HepG2 (cell line): Measurements from ENCODE around the gene OTOGL. TPM values are rescaled to one million over a fixed set of nuclear protein-coding genes. Genes with fewer than 3 reads are reported as not detected.
"Not testable (repeated sequence)": the region's sequence is repeated elsewhere in the genome, so short reads cannot be mapped to it uniquely, and the experiment has no call there.

Experiments used
- ATAC-seq: fragments of 200-7000 bp; cut with Tn5 transposase; 3 replicates; pipeline ENCODE4 v1.9.1; 2020; ENCODE audit warnings: mild to moderate bottlenecking, moderate library complexity
- BruUV-seq: library from RNA; stranded (reverse); fragments of 400-500 nt; replicated peaks from 2 replicates; lab custom pipeline; 2021; lab: Mats Ljungman, UMichigan
- CTCF ChIA-PET: fragments of 300-600 bp; formaldehyde crosslinking; extraction: SDS; loops from one replicate; lab custom pipeline; 2021; ENCODE audit warnings: low total read pairs, inconsistent platforms, low intra/inter-chr PET ratio; lab: Yijun Ruan, JAX
- POLR2A ChIA-PET: fragments of 350-600 bp; sonication (Branson Sonifier 250); formaldehyde crosslinking; loops from one replicate; lab custom pipeline; 2020; ENCODE audit warnings: antibody characterized with exemption, inconsistent platforms; lab: Yijun Ruan, JAX
- DNase-seq: peaks from one replicate; pipeline ENCODE4 v3.0.0-alpha.2; 2015; ENCODE audit warnings: low spot score
- FAIRE-seq: peaks from 3 replicates; lab custom pipeline; 2011; peaks lifted over from hg19 to GRCh38; lab: Jason Lieb, UNC
- H2AFZ ChIP-seq: one replicate; pipeline ENCODE4 v1.6.1; 2011; ENCODE audit warnings: low read length, inconsistent platforms
- H3K27ac ChIP-seq: fragments of 300-600 bp; 3 replicates; pipeline ENCODE4 v1.8.0; 2011; ENCODE audit warnings: mixed run types, mild to moderate bottlenecking, mixed read lengths, low read length, inconsistent platforms; ENCODE audit not compliant: insufficient read depth; ENCODE audit errors: extremely low read length
- H3K27me3 ChIP-seq, 2 experiments: fragments of 200-600 bp in 1 of 2; 2 replicates in 1 of 2; 3 replicates in 1 of 2; pipeline versions ENCODE4 v1.6.0 to v1.8.0; 2011; ENCODE audit warnings: low read length in 2 of 2, mild to moderate bottlenecking in 2 of 2, moderate library complexity in 2 of 2, inconsistent platforms in 1 of 2; ENCODE audit not compliant: insufficient read depth in 2 of 2, control insufficient read depth in 1 of 2
- H3K36me3 ChIP-seq, 2 experiments: fragments of 200-600 bp in 1 of 2; replicated peaks in 1 of 2; 2 replicates in 1 of 2; 3 replicates in 1 of 2; pipeline versions ENCODE4 v1.5.1 to v1.8.0; 2011; ENCODE audit warnings: low read length in 2 of 2, inconsistent platforms in 1 of 2; ENCODE audit not compliant: insufficient read depth in 2 of 2, control insufficient read depth in 1 of 2
- H3K4me1 ChIP-seq: 2 replicates; pipeline ENCODE4 v1.5.1; 2012; ENCODE audit warnings: low read length, inconsistent platforms; ENCODE audit not compliant: insufficient read depth
- H3K4me2 ChIP-seq: 2 replicates; pipeline ENCODE4 v1.6.0; 2011; ENCODE audit warnings: low read depth, low read length, inconsistent platforms
- H3K4me3 ChIP-seq, 3 experiments: fragments of 200-600 bp in 1 of 3; sonication (generic), shearing (Covaris generic) in 1 of 3; replicated peaks in 1 of 3; 2 replicates each; pipeline ENCODE4 v1.5.1; 2011 to 2016; ENCODE audit warnings: low read length in 3 of 3, inconsistent platforms in 2 of 3, low read depth in 2 of 3, mild to moderate bottlenecking in 2 of 3, control low read depth in 1 of 3, mixed read lengths in 1 of 3; ENCODE audit not compliant: insufficient read depth in 1 of 3
- H3K79me2 ChIP-seq: one replicate; pipeline ENCODE4 v1.6.1; 2011; ENCODE audit warnings: low read length, inconsistent platforms; ENCODE audit not compliant: insufficient read depth
- H3K9ac ChIP-seq: 2 replicates; pipeline ENCODE4 v1.6.0; 2011; ENCODE audit warnings: mild to moderate bottlenecking, low read depth, low read length, inconsistent platforms; ENCODE audit not compliant: insufficient read depth
- H3K9me3 ChIP-seq: 2 replicates; pipeline ENCODE4 v1.5.1; 2012; ENCODE audit warnings: mild to moderate bottlenecking, low read length
- H4K20me1 ChIP-seq: 2 replicates; pipeline ENCODE4 v1.6.0; 2011; ENCODE audit warnings: inconsistent platforms, mild to moderate bottlenecking, low read length, moderate library complexity; ENCODE audit not compliant: insufficient read depth
- ZMYM3 ChIP-seq: sonication (generic); formaldehyde crosslinking; IDR thresholded peaks from 2 replicates; pipeline ENCODE4 v1.5.1; 2020; ENCODE audit warnings: mild to moderate bottlenecking, missing genetic modification reagents
- ZNF460 ChIP-seq: sonication (generic); formaldehyde crosslinking; IDR thresholded peaks from 2 replicates; pipeline ENCODE4 v1.5.1; 2020; ENCODE audit warnings: missing genetic modification reagents, mild to moderate bottlenecking, borderline replicate concordance
- WGBS: methylation state at CpG from one replicate; pipeline ENCODE4 v1.1.6; 2017; ENCODE audit warnings: low lambda C conversion rate; 5-methylcytosine and 5-hydroxymethylcytosine counted together
- in situ Hi-C: cut with HindIII; loops from 2 replicates; pipeline ENCODE4 v1.10.0; 2017; ENCODE audit warnings: low pct_unique_long_range_greater_than_20kb; ENCODE audit not compliant: extremely low pct_ligation_motif_present
- intact Hi-C: fragments of 100-400 bp; cut with micrococcal nuclease; formaldehyde crosslinking; loops from one replicate; pipeline ENCODE4 v1.10.0; 2022; ENCODE audit not compliant: unreplicated experiment
- polyA plus RNA-seq, 8 experiments: library from polyadenylated mRNA; depleted of rRNA in 3 of 8; stranded (reverse) in 7 of 8; unstranded in 1 of 8; fragments of >200 nt; fragmentation: Illumina TruSeq in 4 of 8; extraction: Trizol in 4 of 8; gene quantifications; 2 replicates each; pipeline versions ENCODE4 v1.2.1 to v1.2.3, GENCODE V29; 2011 to 2016; ENCODE audit warnings: low read depth in 4 of 8, missing spikeins in 1 of 8, mixed read lengths in 1 of 8; ENCODE audit not compliant: insufficient read depth in 1 of 8
- total RNA-seq, 5 experiments: library from RNA; depleted of rRNA; stranded (reverse); fragments of >200 nt; fragmentation: Illumina TruSeq; extraction: Trizol; gene quantifications; 2 replicates each; pipeline ENCODE4 v1.2.3, GENCODE V29; 2016; ENCODE audit warnings: low read depth in 1 of 5
- TF ChIP-seq, protein P1 (sequence below): sonication (generic); formaldehyde crosslinking; IDR thresholded peaks from 2 replicates; pipeline ENCODE4 v1.4.0; 2020; ENCODE audit warnings: missing genetic modification reagents, mild to moderate bottlenecking, borderline replicate concordance
- TF ChIP-seq, protein P2 (sequence below): sonication (generic); formaldehyde crosslinking; IDR thresholded peaks from 2 replicates; pipeline ENCODE4 v1.5.1; 2020; ENCODE audit warnings: mild to moderate bottlenecking, moderate library complexity, missing genetic modification reagents
- TF ChIP-seq, protein P3 (sequence below): sonication (generic); formaldehyde crosslinking; IDR thresholded peaks from 2 replicates; pipeline ENCODE4 v1.4.0; 2020; ENCODE audit warnings: low read depth, missing genetic modification reagents
- TF ChIP-seq, protein P4 (sequence below), 2 experiments: sonication (generic) in 1 of 2; formaldehyde crosslinking in 1 of 2; IDR thresholded peaks; 2 replicates each; pipeline versions ENCODE4 v1.4.0 to v1.6.1; 2016 to 2020; ENCODE audit warnings: borderline replicate concordance in 1 of 2, low read depth in 1 of 2, mild to moderate bottlenecking in 1 of 2, missing genetic modification reagents in 1 of 2

The OTOGL gene
- total and polyA plus RNA-seq, 2 of the 13 experiments (the other 11 are each of a cell fraction or from before 2014, with no cell fraction given) = not detected

DNA sequence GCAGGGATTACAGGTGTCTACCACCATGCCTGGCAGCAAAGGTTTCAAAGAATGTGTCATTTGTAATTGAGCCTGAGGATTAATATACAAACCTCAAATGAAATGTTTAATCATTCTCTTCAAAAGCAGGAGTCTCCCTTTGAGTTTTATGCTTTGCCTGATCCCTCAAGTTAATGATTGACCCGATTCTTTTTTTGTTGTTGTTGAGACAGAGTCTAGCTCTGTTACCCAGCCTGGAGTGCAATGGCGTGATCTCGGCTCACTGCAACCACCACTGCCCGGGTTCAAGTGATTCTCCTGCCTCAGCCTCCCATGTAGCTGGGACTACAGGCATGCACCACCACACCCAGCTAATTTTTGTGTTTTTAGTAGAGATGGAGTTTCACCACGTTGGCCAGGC, 119.6 kb downstream of the OTOGL start:
- H2AFZ ChIP-seq = peak overlapping the region; percentile 19
- H3K4me2 ChIP-seq = peak overlapping the region; percentile 53

More for the DNA sequence above, 119.6 kb downstream of the OTOGL start:
- H3K36me3 ChIP-seq, H3K4me3 ChIP-seq, in situ Hi-C loops, H3K9ac ChIP-seq, POLR2A ChIA-PET, intact Hi-C loops, H4K20me1 ChIP-seq, H3K27me3 ChIP-seq, H3K9me3 ChIP-seq, H3K27ac ChIP-seq, BruUV-seq, H3K79me2 ChIP-seq, FAIRE-seq: not testable (repeated sequence)
- TF ChIP-seq ZNF460 (CRISPR knock-in tag) (peak; percentile 74), ZMYM3 (CRISPR knock-in tag) (peak; percentile 65; the same call in 1 of the 2 replicates)
- TF ChIP-seq, protein P1, sequence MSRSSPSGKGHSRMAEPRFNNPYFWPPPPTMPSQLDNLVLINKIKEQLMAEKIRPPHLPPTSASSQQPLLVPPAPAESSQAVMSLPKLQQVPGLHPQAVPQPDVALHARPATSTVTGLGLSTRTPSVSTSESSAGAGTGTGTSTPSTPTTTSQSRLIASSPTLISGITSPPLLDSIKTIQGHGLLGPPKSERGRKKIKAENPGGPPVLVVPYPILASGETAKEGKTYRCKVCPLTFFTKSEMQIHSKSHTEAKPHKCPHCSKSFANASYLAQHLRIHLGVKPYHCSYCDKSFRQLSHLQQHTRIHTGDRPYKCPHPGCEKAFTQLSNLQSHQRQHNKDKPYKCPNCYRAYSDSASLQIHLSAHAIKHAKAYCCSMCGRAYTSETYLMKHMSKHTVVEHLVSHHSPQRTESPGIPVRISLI = peak; percentile 49; the same call in 1 of the 2 replicates
- TF ChIP-seq, protein P2, sequence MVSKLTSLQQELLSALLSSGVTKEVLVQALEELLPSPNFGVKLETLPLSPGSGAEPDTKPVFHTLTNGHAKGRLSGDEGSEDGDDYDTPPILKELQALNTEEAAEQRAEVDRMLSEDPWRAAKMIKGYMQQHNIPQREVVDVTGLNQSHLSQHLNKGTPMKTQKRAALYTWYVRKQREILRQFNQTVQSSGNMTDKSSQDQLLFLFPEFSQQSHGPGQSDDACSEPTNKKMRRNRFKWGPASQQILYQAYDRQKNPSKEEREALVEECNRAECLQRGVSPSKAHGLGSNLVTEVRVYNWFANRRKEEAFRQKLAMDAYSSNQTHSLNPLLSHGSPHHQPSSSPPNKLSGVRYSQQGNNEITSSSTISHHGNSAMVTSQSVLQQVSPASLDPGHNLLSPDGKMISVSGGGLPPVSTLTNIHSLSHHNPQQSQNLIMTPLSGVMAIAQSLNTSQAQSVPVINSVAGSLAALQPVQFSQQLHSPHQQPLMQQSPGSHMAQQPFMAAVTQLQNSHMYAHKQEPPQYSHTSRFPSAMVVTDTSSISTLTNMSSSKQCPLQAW = peak; percentile 61; the same call in 1 of the 2 replicates
- TF ChIP-seq, protein P3, sequence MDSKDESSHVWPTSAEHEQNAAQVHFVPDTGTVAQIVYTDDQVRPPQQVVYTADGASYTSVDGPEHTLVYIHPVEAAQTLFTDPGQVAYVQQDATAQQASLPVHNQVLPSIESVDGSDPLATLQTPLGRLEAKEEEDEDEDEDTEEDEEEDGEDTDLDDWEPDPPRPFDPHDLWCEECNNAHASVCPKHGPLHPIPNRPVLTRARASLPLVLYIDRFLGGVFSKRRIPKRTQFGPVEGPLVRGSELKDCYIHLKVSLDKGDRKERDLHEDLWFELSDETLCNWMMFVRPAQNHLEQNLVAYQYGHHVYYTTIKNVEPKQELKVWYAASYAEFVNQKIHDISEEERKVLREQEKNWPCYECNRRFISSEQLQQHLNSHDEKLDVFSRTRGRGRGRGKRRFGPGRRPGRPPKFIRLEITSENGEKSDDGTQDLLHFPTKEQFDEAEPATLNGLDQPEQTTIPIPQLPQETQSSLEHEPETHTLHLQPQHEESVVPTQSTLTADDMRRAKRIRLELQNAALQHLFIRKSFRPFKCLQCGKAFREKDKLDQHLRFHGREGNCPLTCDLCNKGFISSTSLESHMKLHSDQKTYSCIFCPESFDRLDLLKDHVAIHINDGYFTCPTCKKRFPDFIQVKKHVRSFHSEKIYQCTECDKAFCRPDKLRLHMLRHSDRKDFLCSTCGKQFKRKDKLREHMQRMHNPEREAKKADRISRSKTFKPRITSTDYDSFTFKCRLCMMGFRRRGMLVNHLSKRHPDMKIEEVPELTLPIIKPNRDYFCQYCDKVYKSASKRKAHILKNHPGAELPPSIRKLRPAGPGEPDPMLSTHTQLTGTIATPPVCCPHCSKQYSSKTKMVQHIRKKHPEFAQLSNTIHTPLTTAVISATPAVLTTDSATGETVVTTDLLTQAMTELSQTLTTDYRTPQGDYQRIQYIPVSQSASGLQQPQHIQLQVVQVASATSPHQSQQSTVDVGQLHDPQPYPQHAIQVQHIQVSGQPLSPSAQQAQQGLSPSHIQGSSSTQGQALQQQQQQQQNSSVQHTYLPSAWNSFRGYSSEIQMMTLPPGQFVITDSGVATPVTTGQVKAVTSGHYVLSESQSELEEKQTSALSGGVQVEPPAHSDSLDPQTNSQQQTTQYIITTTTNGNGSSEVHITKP (CRISPR knock-in tag) = 0 out of 2 replicates have a peak, but pooled peaks have one; percentile 15
- TF ChIP-seq, protein P4, sequence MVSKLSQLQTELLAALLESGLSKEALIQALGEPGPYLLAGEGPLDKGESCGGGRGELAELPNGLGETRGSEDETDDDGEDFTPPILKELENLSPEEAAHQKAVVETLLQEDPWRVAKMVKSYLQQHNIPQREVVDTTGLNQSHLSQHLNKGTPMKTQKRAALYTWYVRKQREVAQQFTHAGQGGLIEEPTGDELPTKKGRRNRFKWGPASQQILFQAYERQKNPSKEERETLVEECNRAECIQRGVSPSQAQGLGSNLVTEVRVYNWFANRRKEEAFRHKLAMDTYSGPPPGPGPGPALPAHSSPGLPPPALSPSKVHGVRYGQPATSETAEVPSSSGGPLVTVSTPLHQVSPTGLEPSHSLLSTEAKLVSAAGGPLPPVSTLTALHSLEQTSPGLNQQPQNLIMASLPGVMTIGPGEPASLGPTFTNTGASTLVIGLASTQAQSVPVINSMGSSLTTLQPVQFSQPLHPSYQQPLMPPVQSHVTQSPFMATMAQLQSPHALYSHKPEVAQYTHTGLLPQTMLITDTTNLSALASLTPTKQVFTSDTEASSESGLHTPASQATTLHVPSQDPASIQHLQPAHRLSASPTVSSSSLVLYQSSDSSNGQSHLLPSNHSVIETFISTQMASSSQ (IDR thresholded peaks at IDR 0.05; ENCODE audit: low read depth) = peak; percentile 77
- TF ChIP-seq, protein P4 (CRISPR knock-in tag; IDR thresholded peaks at IDR 0.05; ENCODE audit: borderline replicate concordance) = peak; percentile 87; the same call in 1 of the 2 replicates
- peaks cover 27% of the 10 kb centered on the region for H3K4me1 ChIP-seq
- 19% methylated on average over 5 of the region's 5 CpGs for WGBS
- DNase-seq (peak; percentile 52), ATAC-seq (peak; percentile 89)
- CTCF ChIA-PET = interaction anchor here (0.7 kb wide), 1 partner anchor 479 kb away, joined by 3 read pairs; no protein-coding TSS in a partner anchor
